Measurements from ENCODE around the gene ATXN10.

The ATXN10 gene

DNA sequence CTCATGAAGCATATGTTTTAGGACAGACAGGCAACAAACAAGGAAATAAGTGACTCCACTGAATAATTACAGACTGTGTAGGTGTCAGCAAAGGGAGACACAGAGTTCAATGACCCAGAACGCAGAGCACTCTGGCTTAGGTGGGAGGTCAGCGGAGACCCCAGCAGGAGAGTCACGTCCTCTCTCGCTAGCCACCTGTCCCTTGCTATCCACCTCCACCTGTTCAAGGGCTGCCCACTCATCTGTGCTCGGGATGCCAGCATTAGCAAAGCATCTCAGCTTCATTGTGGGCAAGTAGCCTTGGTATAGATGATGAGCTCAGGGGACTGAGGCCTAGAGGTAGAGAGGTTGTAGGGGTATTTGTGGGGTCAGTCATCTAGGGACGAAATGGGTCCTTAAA is 21.8 kb upstream of the ATXN10 start:
- H2AFZ ChIP-seq (ENCODE audit: insufficient read depth, low read length, poor library complexity), result no peak overlapping the region
- H4K91ac ChIP-seq (ENCODE audit: low read depth, low read length), result no peak overlapping the region
- H4K8ac ChIP-seq (ENCODE audit: low read depth, low read length), result no peak overlapping the region
- H3K4ac ChIP-seq (ENCODE audit: low read depth, low read length), result no peak overlapping the region
- no peak overlapping the region for H2AK5ac ChIP-seq (ENCODE audit: low read length)
- H3K4me3 ChIP-seq (ENCODE audit: low read depth, low read length), result no peak overlapping the region
- no peaks in the 10 kb centered on the region for H3K36me3 ChIP-seq (ENCODE audit: control insufficient read depth in 1 of 2, insufficient read depth in 2 of 2, low read length in 2 of 2)
- peaks cover 7 to 12% of the 10 kb centered on the region in 2 experiments for H3K4me1 ChIP-seq (ENCODE audit: control insufficient read depth in 1 of 2, insufficient read depth in 2 of 2, low read length in 2 of 2)
- no peak for DNase-seq
- no CpG with 5 or more reads among the region's 6 CpGs for WGBS (ENCODE audit: extremely low coverage, insufficient coverage, insufficient read length)
- no peak overlapping the region for H2BK5ac ChIP-seq (ENCODE audit: low read depth, low read length, poor library complexity)
- no peak overlapping the region for H2BK12ac ChIP-seq (ENCODE audit: low read length)
- H3K9ac ChIP-seq (ENCODE audit: low read length), result no peak overlapping the region
- H4K12ac ChIP-seq (ENCODE audit: low read depth, low read length), result no peak overlapping the region
- no peak overlapping the region for H3K27ac ChIP-seq (ENCODE audit: low read depth, low read length)
- peaks cover 3% of the 10 kb centered on the region for H3K79me1 ChIP-seq (ENCODE audit: low read length)
- H3K27me3 ChIP-seq (ENCODE audit: insufficient read depth, low read length), result no peaks in the 10 kb centered on the region
- H3K4me2 ChIP-seq (ENCODE audit: low read length), result no peak overlapping the region
- H3K23ac ChIP-seq (ENCODE audit: low read length), result no peak overlapping the region
- no peak overlapping the region for H2BK120ac ChIP-seq (ENCODE audit: insufficient read depth, low read length, poor library complexity)
- H3K18ac ChIP-seq (ENCODE audit: low read length), result no peak overlapping the region
- no peak overlapping the region for H3K14ac ChIP-seq (ENCODE audit: low read length)
- H3K79me2 ChIP-seq (ENCODE audit: control insufficient read depth, insufficient read depth, low read length, poor library complexity), result peaks cover 2% of the 10 kb centered on the region
- H3K9me3 ChIP-seq (ENCODE audit: insufficient read depth, low read depth, low read length), result peaks cover 7% of the 10 kb centered on the region

DNA sequence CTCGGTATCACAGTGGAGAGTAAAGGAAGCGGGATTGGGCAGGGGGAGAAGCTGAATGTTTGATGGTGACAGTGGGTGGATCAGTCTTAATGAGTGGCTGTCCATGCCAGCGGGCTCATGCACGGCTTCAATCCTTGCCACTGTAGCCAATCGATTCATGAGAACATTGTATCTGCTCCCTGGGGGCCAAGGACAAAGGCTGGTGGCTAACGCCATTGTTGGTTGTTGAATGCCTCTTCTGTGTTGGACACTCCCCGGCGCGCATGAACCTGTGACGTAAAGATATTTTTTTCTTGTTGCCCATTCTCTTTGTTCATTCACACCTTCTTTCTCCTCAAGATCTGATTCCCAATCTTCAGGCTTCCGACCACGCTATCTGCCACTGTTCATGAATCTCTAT is 20.9 kb upstream of the ATXN10 start:
- Histone ChIP-seq H3K4me2 (ENCODE audit: low read length) (no peak overlapping the region), H3K36me3 (ENCODE audit: control insufficient read depth in 1 of 2, insufficient read depth in 2 of 2, low read length in 2 of 2) (no peaks in the 10 kb centered on the region), H4K12ac (ENCODE audit: low read depth, low read length) (no peak overlapping the region), H2BK12ac (ENCODE audit: low read length) (no peak overlapping the region), H3K27me3 (ENCODE audit: insufficient read depth, low read length) (no peaks in the 10 kb centered on the region), H2AK5ac (ENCODE audit: low read length) (no peak overlapping the region), H3K23ac (ENCODE audit: low read length) (no peak overlapping the region), H3K9ac (ENCODE audit: low read length) (no peak overlapping the region), H3K4me3 (ENCODE audit: low read depth, low read length) (no peak overlapping the region), H3K14ac (ENCODE audit: low read length) (no peak overlapping the region), H2BK120ac (ENCODE audit: insufficient read depth, low read length, poor library complexity) (no peak overlapping the region), H3K79me2 (ENCODE audit: control insufficient read depth, insufficient read depth, low read length, poor library complexity) (no peaks in the 10 kb centered on the region), H3K27ac (ENCODE audit: low read depth, low read length) (no peak overlapping the region), H3K4ac (ENCODE audit: low read depth, low read length) (no peak overlapping the region), H2BK5ac (ENCODE audit: low read depth, low read length, poor library complexity) (no peak overlapping the region), H4K8ac (ENCODE audit: low read depth, low read length) (no peak overlapping the region), H3K18ac (ENCODE audit: low read length) (no peak overlapping the region), H3K4me1 (ENCODE audit: control insufficient read depth in 1 of 2, insufficient read depth in 2 of 2, low read length in 2 of 2) (peaks cover 3 to 7% of the 10 kb centered on the region in 2 experiments), H3K9me3 (ENCODE audit: insufficient read depth, low read depth, low read length) (peaks cover 7% of the 10 kb centered on the region), H2AFZ (ENCODE audit: insufficient read depth, low read length, poor library complexity) (no peak overlapping the region), H3K79me1 (ENCODE audit: low read length) (no peaks in the 10 kb centered on the region), H4K91ac (ENCODE audit: low read depth, low read length) (no peak overlapping the region)
- DNase-seq, result no peak
- WGBS (ENCODE audit: extremely low coverage, insufficient coverage, insufficient read length), result no CpG with 5 or more reads among the region's 12 CpGs

DNA sequence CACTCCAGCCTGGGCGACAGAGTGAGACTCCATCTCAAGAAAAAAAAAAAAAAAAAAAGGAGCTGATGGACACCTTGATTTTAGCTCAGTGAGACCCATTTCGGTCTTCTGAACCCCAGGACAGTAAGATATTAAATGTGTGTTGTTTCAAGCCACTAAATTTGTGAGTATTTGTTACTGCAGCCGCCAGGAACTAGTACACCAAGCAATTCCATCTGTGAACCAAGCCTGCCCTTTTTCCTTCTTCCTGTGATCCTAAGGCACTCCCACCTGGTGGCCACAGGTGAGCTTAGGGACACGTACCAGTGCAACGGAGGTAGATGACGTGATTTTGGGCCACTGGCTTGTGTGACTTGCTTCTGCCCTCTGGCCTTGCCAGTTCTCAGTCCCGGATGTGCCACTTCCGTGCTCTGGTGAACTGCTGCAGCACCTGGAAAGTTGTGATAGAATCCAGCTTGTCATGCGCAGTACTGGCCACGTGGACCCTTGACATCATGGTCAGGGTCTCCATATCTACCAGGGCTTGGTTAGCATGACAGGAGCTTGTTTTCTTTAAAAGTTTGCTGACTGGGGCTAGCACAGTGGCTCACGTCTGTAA is 19.6 kb upstream of the ATXN10 start:
- H3K4me2 ChIP-seq (ENCODE audit: low read length), result no peak overlapping the region
- no peaks in the 10 kb centered on the region for H3K36me3 ChIP-seq (ENCODE audit: control insufficient read depth in 1 of 2, insufficient read depth in 2 of 2, low read length in 2 of 2)
- DNase-seq, result no peak
- H3K27ac ChIP-seq (ENCODE audit: low read depth, low read length), result no peak overlapping the region
- H2BK120ac ChIP-seq (ENCODE audit: insufficient read depth, low read length, poor library complexity), result no peak overlapping the region
- no peak overlapping the region for H2BK5ac ChIP-seq (ENCODE audit: low read depth, low read length, poor library complexity)
- H3K23ac ChIP-seq (ENCODE audit: low read length), result no peak overlapping the region
- no peak overlapping the region for H2BK12ac ChIP-seq (ENCODE audit: low read length)
- H3K14ac ChIP-seq (ENCODE audit: low read length), result no peak overlapping the region
- WGBS (ENCODE audit: extremely low coverage, insufficient coverage, insufficient read length), result no CpG with 5 or more reads among the region's 11 CpGs
- no peak overlapping the region for H4K12ac ChIP-seq (ENCODE audit: low read depth, low read length)
- H4K8ac ChIP-seq (ENCODE audit: low read depth, low read length), result no peak overlapping the region
- H3K79me1 ChIP-seq (ENCODE audit: low read length), result no peaks in the 10 kb centered on the region
- no peak overlapping the region for H4K91ac ChIP-seq (ENCODE audit: low read depth, low read length)
- H3K9ac ChIP-seq (ENCODE audit: low read length), result peak overlapping the region; percentile 36
- H3K4ac ChIP-seq (ENCODE audit: low read depth, low read length), result no peak overlapping the region
- peaks cover 0 to 1% of the 10 kb centered on the region in 2 experiments for H3K4me1 ChIP-seq (ENCODE audit: control insufficient read depth in 1 of 2, insufficient read depth in 2 of 2, low read length in 2 of 2)
- H2AFZ ChIP-seq (ENCODE audit: insufficient read depth, low read length, poor library complexity), result no peak overlapping the region
- no peak overlapping the region for H3K4me3 ChIP-seq (ENCODE audit: low read depth, low read length)
- no peak overlapping the region for H3K18ac ChIP-seq (ENCODE audit: low read length)
- peaks cover 4% of the 10 kb centered on the region for H3K9me3 ChIP-seq (ENCODE audit: insufficient read depth, low read depth, low read length)
- no peaks in the 10 kb centered on the region for H3K27me3 ChIP-seq (ENCODE audit: insufficient read depth, low read length)
- no peaks in the 10 kb centered on the region for H3K79me2 ChIP-seq (ENCODE audit: control insufficient read depth, insufficient read depth, low read length, poor library complexity)
- H2AK5ac ChIP-seq (ENCODE audit: low read length), result no peak overlapping the region

DNA sequence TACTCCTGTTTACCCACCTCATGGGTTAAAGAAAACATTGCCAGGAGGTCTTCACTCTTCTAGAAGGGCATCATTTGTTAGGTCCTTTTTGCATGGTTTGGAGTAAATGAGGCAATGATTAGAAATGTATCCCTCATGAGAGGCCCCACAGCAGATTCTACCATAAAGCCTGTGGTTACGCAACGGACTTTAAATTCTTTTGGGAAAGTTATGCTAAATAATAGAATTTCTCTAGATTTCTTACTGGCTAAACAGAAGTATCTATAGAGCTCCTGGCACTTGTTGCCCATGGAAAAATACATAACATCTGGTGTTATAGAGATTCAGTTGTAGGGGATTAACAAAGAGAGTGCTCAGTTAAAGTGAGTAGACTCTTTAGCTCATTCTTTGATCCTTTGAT is 15.1 kb upstream of the ATXN10 start:
- Histone ChIP-seq H3K79me1 (ENCODE audit: low read length) (no peaks in the 10 kb centered on the region), H3K18ac (ENCODE audit: low read length) (no peak overlapping the region), H4K91ac (ENCODE audit: low read depth, low read length) (no peak overlapping the region), H3K79me2 (ENCODE audit: control insufficient read depth, insufficient read depth, low read length, poor library complexity) (no peaks in the 10 kb centered on the region), H3K23ac (ENCODE audit: low read length) (no peak overlapping the region), H3K27me3 (ENCODE audit: insufficient read depth, low read length) (no peaks in the 10 kb centered on the region), H2AFZ (ENCODE audit: insufficient read depth, low read length, poor library complexity) (no peak overlapping the region), H3K4ac (ENCODE audit: low read depth, low read length) (no peak overlapping the region), H3K36me3 (ENCODE audit: control insufficient read depth in 1 of 2, insufficient read depth in 2 of 2, low read length in 2 of 2) (no peaks in the 10 kb centered on the region), H3K4me1 (ENCODE audit: control insufficient read depth in 1 of 2, insufficient read depth in 2 of 2, low read length in 2 of 2) (no peaks in the 10 kb centered on the region), H3K9me3 (ENCODE audit: insufficient read depth, low read depth, low read length) (peaks cover 3% of the 10 kb centered on the region), H3K27ac (ENCODE audit: low read depth, low read length) (no peak overlapping the region), H2AK5ac (ENCODE audit: low read length) (no peak overlapping the region), H2BK5ac (ENCODE audit: low read depth, low read length, poor library complexity) (no peak overlapping the region), H3K9ac (ENCODE audit: low read length) (no peak overlapping the region), H4K8ac (ENCODE audit: low read depth, low read length) (no peak overlapping the region), H4K12ac (ENCODE audit: low read depth, low read length) (no peak overlapping the region), H2BK120ac (ENCODE audit: insufficient read depth, low read length, poor library complexity) (no peak overlapping the region), H3K14ac (ENCODE audit: low read length) (no peak overlapping the region), H2BK12ac (ENCODE audit: low read length) (no peak overlapping the region), H3K4me2 (ENCODE audit: low read length) (no peak overlapping the region), H3K4me3 (ENCODE audit: low read depth, low read length) (no peak overlapping the region)
- WGBS (ENCODE audit: extremely low coverage, insufficient coverage, insufficient read length), result no CpG with 5 or more reads among the region's 2 CpGs
- no peak for DNase-seq

Data from trophoblast cell (in vitro differentiated cells and primary cell).